Nucleus accumbens (tissue), 56 donors: ENCODE results near the gene EAF1.
A peak's percentile ranks its signal among the peaks of the same experiment; 100 is the strongest.
"Not testable (repeated sequence)": the region's sequence is repeated elsewhere in the genome, so short reads cannot be mapped to it uniquely, and the experiment has no call there.

Experiments
- DNase-seq, 56 donors: peaks; one replicate each; lab custom pipeline; 2025; lab: John Stamatoyannopoulos, UW

EAF1 gene

DNA sequence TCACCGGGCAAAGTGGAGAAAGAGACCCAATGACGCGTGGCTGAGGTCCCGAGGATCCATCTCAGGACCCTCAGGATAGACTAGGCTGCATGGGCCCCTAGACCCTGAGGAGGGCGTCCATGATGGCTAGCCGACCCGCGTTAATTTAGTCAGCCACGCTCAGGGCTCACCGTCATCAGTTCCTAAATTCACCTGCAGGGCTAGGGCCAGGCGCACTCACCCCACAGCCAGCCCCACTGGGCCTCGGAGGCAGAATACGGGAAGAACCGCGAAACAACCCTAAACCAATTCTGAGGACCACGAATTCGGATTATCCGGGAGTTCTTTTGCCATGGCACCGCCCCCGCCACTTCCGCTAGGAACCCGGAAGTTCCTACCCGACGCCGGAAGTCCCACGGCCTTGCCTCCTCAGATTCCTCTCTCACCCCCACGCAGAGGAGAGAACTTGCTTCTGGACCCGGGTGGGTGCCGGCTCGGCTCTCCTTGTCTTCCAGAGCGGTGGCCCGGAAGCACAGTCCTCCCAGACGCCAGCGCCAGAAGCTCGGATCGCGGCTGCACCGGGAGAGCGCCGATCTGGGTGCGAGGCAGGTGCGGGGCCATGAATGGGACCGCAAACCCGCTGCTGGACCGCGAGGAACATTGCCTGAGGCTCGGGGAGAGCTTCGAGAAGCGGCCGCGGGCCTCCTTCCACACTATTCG lies at the start of gene EAF1, which contains the start of gene METTL6:
Gene EAF1, plus strand, starts transcription at position 417 of the 699 bp plus-strand sequence. Its CDS starts 182 bp downstream, at position 599.
Gene METTL6, minus strand, starts transcription at position 363 of the 699 bp plus-strand sequence. CDS start 1,033 bp downstream, outside the sequence.
- DNase-seq: peak; percentile 11 to 93 (median 74)

DNA sequence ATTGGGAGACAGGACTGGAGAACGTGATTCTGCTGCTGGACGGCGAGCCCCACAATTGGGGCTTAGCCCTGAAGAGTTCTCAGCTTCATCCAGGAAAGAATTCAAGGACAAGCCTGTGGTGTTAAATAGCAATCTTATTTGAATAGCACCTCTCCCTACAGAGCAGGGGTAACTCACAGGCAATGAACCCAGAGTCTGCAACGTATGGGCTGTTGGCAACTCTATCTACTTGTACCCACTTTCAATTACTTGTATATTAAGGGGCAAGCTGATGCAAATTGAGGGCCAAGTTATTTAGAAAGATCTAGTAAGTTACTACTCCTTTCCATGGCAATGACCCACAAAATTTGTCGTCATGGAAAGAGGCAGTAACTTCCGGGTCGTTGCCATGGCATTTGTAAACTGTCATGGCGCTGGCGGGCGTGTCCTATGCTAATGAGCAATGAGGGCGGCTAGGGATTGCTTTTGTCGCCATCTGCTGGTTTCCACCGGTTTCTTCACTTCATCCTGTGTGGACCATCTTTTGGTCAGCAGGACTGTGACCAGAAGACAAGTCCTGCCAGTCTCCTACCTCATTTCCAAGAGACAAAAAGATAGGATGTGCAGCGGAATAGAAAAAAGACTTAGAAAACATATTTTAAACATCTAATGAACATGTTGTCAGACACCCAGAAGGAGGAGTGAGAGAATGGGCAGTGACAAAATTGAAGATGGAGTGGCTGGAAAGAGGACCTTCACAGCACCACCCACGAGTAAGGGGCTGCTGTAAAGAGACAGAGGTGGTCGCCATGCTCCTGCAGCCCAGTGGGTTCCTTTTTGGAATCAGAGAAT lies 49.2 kb upstream of the EAF1 start:
- DNase-seq: peak; percentile 18 to 97 (median 88)

GRCh38 chr3:15380980-15381890 lies 46.2 kb upstream of the EAF1 start:
- DNase-seq: no peak

GRCh38 chr3:15382405-15382923 lies 44.9 kb upstream of the EAF1 start:
- DNase-seq: no peak

DNA sequence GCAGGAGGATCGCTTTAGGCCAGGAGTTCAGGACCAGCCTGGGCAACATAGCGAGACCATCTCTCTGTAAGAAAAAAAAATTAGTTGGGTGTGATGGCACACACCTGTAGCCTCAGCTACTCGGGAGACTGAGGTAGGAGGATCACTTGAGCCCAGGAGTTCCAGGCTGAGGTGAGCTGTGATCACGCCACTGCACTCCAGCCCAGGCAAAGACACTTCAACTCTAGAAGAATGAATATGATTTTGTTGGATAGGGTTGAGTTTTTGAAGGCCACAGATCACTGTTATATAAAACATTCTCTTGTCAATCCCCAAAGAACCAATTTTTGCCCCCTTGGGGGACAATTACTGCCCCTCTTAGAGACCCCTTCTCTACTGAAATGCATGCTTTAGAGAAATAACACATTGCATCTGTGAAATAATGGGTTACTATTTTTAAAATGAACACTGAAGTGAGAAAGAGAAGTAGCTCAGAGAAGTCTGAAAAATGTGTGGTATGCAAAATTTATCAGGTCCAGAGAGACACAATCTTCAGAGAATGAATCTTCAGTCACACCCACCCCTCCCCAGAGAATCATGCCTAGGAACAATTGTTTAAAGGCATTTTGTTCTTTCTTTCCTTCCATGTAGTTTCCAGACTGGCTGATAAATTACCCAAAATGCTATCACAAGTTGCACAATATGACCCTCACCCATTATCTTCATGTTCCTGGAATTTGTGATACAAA lies 42.7 kb upstream of the EAF1 start:
- no peak for DNase-seq

DNA sequence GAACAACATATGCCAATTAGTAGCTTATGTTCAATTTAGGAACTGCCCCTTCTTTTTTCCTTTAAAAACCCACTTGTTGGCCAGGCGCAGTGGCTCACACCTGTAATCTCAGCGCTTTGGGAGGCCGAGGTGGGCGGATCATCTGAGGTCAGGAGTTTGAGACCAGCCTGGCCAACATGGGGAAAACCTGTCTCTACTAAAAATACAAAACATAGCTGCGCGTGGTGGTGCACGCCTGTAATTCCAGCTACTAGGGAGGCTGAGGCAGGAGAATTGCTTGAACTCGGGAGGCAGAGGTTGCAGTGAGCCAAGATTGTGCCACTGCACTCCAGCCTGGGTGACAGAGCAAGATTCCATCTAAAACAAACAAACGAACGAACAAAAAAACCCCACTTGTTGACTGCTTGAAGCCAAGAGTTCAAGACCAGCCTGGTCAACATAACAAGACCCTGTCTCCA lies 42.1 kb upstream of the EAF1 start:
- not testable (repeated sequence) for DNase-seq

- DNase-seq: no peak
Observed at GRCh38 chr3:15385901-15386653, 41.3 kb upstream of the EAF1 start.

GRCh38 chr3:15386654-15386955 lies 40.8 kb upstream of the EAF1 start:
- DNase-seq: not testable (repeated sequence)

DNA sequence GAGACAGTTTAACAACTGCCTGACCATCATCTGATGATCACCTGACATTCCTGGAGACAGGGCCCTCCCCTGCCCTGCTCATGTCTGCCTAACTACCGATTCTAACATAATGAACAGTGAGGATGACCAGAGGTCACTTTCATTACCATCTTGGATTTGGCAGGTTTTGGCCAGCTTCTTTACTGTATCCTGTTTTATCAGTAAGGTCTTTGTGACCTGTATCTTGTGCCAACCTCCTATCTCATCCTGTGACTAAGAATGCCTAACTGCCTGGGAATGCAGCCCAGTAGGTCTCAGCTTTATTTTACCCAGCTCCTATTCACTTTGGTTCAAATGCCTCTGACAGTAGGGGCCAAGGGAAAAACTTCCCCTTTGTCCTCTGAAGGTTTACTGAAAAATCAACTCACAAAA lies 40.2 kb upstream of the EAF1 start:
- DNase-seq: no peak

DNA sequence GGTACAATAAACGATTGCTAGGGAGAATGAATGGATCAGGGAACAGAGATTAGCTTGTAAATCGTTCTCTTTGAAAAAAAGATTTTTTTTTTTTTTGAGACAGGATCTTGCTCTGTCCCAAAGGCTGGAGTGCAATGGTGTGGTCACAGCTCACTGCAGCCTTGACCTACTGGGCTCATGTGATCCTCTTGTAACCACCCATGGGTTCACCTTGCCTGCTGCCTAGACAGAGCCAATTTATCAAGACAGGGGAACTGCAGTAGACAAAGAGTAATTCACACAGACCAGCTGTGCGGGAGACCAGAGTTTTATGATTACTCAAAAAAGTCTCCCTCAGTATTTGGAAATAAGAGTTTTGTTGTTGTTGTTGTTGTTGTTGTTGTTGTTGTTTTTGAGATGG lies 39.7 kb upstream of the EAF1 start:
- DNase-seq: no peak

- not testable (repeated sequence) for DNase-seq
Observed at GRCh38 chr3:15388335-15388734, 39.1 kb upstream of the EAF1 start.

DNA sequence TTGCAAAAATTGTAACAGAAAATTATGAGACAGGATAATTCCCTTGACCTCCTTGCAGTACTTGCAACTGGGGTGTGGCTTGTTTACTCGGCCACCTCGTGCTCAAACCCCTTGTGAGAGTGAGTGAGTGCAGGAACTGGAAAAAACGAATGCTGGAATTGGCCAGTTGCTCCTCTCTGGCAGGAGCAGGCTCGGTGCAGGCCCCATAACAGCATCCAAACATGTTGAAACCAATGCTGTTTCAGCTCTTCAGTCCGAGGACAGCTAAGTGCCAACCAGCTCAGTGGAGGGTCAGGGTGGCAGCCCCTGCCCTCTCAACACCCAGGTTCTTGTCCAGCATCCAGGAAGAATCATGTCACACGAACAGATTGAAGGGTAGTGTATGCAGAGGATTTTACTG lies 36.9 kb upstream of the EAF1 start:
- DNase-seq: no peak

GRCh38 chr3:15391007-15391406 lies 36.4 kb upstream of the EAF1 start:
- DNase-seq: no peak

GRCh38 chr3:15393252-15393651 lies 34.1 kb upstream of the EAF1 start:
- not testable (repeated sequence) for DNase-seq

DNA sequence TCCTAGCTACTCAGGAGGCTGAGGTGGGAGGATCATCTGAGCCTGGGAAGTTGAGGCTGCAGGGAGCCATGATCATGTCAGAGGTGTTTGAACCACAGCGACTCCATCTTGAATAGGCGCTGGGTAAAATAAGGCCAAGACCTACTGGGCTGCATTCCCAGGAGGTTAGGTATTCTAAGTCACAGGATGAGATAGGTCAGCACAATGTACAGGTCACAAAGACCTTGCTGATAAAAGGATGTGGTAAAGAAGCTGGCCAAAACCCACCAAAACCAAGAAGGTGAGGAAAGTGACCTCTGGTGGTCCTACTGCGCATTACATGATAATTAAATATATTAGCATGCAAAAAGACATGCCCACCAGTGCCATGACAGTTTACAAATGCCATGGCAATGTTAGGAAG lies 28.7 kb upstream of the EAF1 start:
- not testable (repeated sequence) for DNase-seq

DNA sequence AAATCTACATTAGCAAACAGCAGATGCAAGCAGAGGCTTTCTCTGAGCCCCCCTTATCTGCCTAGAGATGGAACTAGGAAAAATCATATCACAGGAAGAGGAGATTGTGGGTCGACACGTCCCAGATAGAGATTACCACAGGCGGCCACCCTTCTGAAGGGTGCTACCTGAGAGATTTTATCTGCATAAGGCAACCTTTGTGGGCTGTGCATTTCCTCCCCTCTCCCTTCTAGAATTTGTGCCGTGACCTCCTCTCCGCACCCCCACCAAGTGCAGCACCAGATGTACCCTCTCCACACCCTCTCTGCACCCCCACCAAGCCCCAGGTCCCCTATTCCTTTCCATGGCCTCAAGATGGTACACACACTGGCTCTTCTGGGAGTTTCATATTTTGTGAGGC lies 27.4 kb upstream of the EAF1 start:
- DNase-seq: no peak

GRCh38 chr3:15401936-15402335 lies 25.5 kb upstream of the EAF1 start:
- peak in 2 of 56 donors; percentile 7 to 9 for DNase-seq

DNA sequence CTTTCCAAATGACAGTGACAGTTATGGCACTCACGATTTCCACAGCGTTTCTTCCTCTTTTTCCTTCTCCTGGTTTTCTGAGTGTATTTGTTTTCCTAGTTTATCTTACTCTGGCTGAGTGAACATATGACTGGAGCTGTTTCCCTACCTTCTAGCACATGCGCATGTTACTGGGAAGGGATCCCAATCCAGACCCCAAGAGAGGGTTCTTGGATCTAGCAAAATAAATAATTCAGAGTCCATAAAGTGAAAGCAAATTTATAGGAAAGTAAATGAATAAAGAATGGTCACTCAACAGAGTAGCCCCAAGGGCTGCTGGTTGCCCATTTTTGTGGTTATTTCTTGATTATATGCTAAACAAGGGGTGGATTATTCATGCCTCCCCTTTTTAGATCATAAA lies 23.9 kb upstream of the EAF1 start:
- no peak for DNase-seq

DNA sequence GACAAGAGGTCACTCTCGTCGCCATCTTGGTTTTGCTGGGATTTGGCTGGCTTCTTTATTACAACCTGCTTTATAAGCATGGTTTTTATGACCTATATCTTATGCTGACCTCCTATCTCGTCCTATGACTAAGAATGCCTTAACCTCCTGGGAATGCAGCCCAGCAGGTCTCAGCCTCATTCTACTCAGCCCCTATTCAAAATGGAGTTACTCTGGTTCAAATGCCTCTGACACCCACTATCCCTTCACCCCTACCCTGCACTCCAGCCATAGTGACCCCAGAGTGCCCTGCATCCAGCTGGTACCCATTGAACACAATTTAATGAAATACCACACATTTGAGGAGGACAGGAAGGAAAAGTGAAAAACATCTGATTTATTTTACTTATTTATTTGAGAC lies 23.4 kb upstream of the EAF1 start:
- no peak for DNase-seq
